ENCODE measurements around the gene SCLT1. TPM values are rescaled to one million over a fixed set of nuclear protein-coding genes. Genes with fewer than 3 reads are reported as not detected.

The SCLT1 gene
- polyA plus RNA-seq, 1 donor from 2014 or later, result 12.8 TPM

DNA sequence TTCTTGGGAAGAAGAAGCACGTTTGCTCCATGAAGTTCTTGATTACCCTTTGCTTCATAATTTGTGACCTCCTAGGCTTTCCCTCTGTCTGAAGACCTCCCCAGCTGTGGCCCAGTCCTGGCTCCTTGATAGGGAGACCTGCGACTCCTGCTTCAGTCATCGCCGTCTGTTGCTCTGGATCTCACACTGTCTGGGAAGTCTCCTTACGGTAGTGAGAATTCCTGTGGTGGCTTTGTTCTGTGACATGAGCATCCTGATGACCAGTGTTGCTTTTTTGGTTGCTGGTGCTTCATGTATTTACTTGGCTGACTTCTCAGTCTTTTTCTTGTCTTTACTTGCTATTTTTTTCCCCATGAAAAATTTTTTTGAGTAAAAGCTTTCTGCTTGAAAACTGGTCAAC is 239.6 kb downstream of the SCLT1 start:
- Histone ChIP-seq H3K27ac (ENCODE audit: low read length) (no peak overlapping the region), H3F3A (ENCODE audit: insufficient read depth, low read length, poor library complexity, severe bottlenecking) (no peaks in the 10 kb centered on the region), H4K20me1 (ENCODE audit: insufficient read depth) (no peaks in the 10 kb centered on the region), H3K36me3 (ENCODE audit: insufficient read depth, low read length) (no peaks in the 10 kb centered on the region), H3K4me3 (ENCODE audit: low read length) (no peak overlapping the region), H3K27me3 (ENCODE audit: insufficient read depth, low read depth, low read length) (no peaks in the 10 kb centered on the region), H3K9ac (ENCODE audit: low read length) (no peak overlapping the region), H3K9me2 (ENCODE audit: insufficient read depth, low read length) (no peaks in the 10 kb centered on the region), H3K4me2 (ENCODE audit: low read length) (no peak overlapping the region), H3K9me3 (ENCODE audit: low read length) (no peaks in the 10 kb centered on the region), H2AFZ (ENCODE audit: low read depth, low read length) (no peak overlapping the region), H3K79me2 (replicated peaks; ENCODE audit: insufficient read depth, low read length) (no peaks in the 10 kb centered on the region)
- TF ChIP-seq MXI1 (conservative IDR thresholded peaks at IDR 0.05; ENCODE audit: poor library complexity, severe bottlenecking), result no peak
- TF ChIP-seq EP300 (conservative IDR thresholded peaks at IDR 0.05; ENCODE audit: poor library complexity, severe bottlenecking), result no peak

DNA sequence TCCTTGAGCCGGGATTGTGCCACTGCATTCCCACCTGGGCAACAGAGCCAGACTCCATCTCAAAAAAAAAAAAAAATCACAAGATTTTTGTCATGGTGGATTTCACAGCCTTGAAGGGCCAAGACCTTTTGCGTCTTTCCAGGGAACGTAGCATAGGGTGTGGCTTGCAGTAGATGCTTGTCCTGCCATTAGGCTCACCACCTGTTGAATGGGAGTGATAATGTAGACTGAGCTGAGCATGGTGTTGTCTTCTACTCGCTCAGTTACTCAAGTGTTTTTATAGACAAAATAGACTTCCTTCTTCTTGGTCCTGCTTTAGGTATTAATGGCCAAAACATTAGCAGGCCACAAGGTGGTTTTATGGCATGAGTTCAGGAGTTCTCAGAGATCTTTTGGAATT is 243.1 kb downstream of the SCLT1 start:
- H3K4me2 ChIP-seq (ENCODE audit: low read length), result no peak overlapping the region
- H3K4me3 ChIP-seq (ENCODE audit: low read length), result no peak overlapping the region
- no peaks in the 10 kb centered on the region for H3K79me2 ChIP-seq (replicated peaks; ENCODE audit: insufficient read depth, low read length)
- H3K36me3 ChIP-seq (ENCODE audit: insufficient read depth, low read length), result no peaks in the 10 kb centered on the region
- no peaks in the 10 kb centered on the region for H3F3A ChIP-seq (ENCODE audit: insufficient read depth, low read length, poor library complexity, severe bottlenecking)
- H3K27me3 ChIP-seq (ENCODE audit: insufficient read depth, low read depth, low read length), result no peaks in the 10 kb centered on the region
- no peaks in the 10 kb centered on the region for H4K20me1 ChIP-seq (ENCODE audit: insufficient read depth)
- H3K27ac ChIP-seq (ENCODE audit: low read length), result no peak overlapping the region
- H3K9ac ChIP-seq (ENCODE audit: low read length), result no peak overlapping the region
- TF ChIP-seq EP300 (conservative IDR thresholded peaks at IDR 0.05; ENCODE audit: poor library complexity, severe bottlenecking) (no peak), POLR2AphosphoS5 (IDR thresholded peaks at IDR 0.05) (no peak), EZH2 (IDR thresholded peaks at IDR 0.05; ENCODE audit: borderline replicate concordance, insufficient read depth, low read length, poor library complexity, severe bottlenecking) (no peak), SMC3 (conservative IDR thresholded peaks at IDR 0.05; ENCODE audit: poor library complexity) (no peak), RAD21 (conservative IDR thresholded peaks at IDR 0.05) (no peak), MXI1 (conservative IDR thresholded peaks at IDR 0.05; ENCODE audit: poor library complexity, severe bottlenecking) (no peak), TAF1 (IDR thresholded peaks at IDR 0.05; ENCODE audit: low read depth) (no peak)
- TF ChIP-seq, protein P1, sequence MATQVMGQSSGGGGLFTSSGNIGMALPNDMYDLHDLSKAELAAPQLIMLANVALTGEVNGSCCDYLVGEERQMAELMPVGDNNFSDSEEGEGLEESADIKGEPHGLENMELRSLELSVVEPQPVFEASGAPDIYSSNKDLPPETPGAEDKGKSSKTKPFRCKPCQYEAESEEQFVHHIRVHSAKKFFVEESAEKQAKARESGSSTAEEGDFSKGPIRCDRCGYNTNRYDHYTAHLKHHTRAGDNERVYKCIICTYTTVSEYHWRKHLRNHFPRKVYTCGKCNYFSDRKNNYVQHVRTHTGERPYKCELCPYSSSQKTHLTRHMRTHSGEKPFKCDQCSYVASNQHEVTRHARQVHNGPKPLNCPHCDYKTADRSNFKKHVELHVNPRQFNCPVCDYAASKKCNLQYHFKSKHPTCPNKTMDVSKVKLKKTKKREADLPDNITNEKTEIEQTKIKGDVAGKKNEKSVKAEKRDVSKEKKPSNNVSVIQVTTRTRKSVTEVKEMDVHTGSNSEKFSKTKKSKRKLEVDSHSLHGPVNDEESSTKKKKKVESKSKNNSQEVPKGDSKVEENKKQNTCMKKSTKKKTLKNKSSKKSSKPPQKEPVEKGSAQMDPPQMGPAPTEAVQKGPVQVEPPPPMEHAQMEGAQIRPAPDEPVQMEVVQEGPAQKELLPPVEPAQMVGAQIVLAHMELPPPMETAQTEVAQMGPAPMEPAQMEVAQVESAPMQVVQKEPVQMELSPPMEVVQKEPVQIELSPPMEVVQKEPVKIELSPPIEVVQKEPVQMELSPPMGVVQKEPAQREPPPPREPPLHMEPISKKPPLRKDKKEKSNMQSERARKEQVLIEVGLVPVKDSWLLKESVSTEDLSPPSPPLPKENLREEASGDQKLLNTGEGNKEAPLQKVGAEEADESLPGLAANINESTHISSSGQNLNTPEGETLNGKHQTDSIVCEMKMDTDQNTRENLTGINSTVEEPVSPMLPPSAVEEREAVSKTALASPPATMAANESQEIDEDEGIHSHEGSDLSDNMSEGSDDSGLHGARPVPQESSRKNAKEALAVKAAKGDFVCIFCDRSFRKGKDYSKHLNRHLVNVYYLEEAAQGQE (IDR thresholded peaks at IDR 0.05; ENCODE audit: borderline replicate concordance), result no peak
- TF ChIP-seq, protein P2, sequence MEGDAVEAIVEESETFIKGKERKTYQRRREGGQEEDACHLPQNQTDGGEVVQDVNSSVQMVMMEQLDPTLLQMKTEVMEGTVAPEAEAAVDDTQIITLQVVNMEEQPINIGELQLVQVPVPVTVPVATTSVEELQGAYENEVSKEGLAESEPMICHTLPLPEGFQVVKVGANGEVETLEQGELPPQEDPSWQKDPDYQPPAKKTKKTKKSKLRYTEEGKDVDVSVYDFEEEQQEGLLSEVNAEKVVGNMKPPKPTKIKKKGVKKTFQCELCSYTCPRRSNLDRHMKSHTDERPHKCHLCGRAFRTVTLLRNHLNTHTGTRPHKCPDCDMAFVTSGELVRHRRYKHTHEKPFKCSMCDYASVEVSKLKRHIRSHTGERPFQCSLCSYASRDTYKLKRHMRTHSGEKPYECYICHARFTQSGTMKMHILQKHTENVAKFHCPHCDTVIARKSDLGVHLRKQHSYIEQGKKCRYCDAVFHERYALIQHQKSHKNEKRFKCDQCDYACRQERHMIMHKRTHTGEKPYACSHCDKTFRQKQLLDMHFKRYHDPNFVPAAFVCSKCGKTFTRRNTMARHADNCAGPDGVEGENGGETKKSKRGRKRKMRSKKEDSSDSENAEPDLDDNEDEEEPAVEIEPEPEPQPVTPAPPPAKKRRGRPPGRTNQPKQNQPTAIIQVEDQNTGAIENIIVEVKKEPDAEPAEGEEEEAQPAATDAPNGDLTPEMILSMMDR (IDR thresholded peaks at IDR 0.05; ENCODE audit: poor library complexity, severe bottlenecking), result no peak
- H3K9me2 ChIP-seq (ENCODE audit: insufficient read depth, low read length), result no peaks in the 10 kb centered on the region
- H2AFZ ChIP-seq (ENCODE audit: low read depth, low read length), result no peak overlapping the region
- H3K9me3 ChIP-seq (ENCODE audit: low read length), result no peaks in the 10 kb centered on the region

DNA sequence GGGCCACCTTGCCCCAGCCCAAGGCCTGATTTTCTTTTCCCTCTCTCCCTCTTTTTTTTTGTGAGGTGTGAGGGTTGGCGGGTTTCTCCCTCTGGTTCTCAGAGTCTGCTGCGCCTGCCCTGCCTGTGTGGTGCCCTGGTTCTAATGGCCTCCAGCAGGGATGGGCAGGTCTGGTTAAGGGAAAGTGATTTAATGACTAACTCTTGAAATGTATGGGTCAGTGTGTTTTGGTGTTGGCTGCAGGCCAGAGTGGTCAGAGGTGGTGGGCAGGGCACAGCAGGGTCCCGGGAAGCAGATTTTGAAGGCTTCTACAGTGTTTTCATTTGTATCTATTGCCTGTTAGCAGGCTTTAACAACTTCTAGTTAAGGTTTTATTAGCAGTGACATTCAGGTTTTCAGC is 244.9 kb downstream of the SCLT1 start:
- H3K79me2 ChIP-seq (replicated peaks; ENCODE audit: insufficient read depth, low read length), result no peaks in the 10 kb centered on the region
- no peak overlapping the region for H3K4me3 ChIP-seq (ENCODE audit: low read length)
- no peaks in the 10 kb centered on the region for H3K36me3 ChIP-seq (ENCODE audit: insufficient read depth, low read length)
- no peaks in the 10 kb centered on the region for H3K9me2 ChIP-seq (ENCODE audit: insufficient read depth, low read length)
- no peaks in the 10 kb centered on the region for H3K9me3 ChIP-seq (ENCODE audit: low read length)
- no peaks in the 10 kb centered on the region for H3F3A ChIP-seq (ENCODE audit: insufficient read depth, low read length, poor library complexity, severe bottlenecking)
- H2AFZ ChIP-seq (ENCODE audit: low read depth, low read length), result no peak overlapping the region
- H3K27ac ChIP-seq (ENCODE audit: low read length), result no peak overlapping the region
- H3K9ac ChIP-seq (ENCODE audit: low read length), result no peak overlapping the region
- H3K4me2 ChIP-seq (ENCODE audit: low read length), result no peak overlapping the region
- no peaks in the 10 kb centered on the region for H4K20me1 ChIP-seq (ENCODE audit: insufficient read depth)
- TF ChIP-seq, protein P1 (IDR thresholded peaks at IDR 0.05; ENCODE audit: borderline replicate concordance), result no peak
- TF ChIP-seq SMC3 (conservative IDR thresholded peaks at IDR 0.05; ENCODE audit: poor library complexity) (no peak), POLR2AphosphoS5 (IDR thresholded peaks at IDR 0.05) (no peak), TAF1 (IDR thresholded peaks at IDR 0.05; ENCODE audit: low read depth) (no peak), MXI1 (conservative IDR thresholded peaks at IDR 0.05; ENCODE audit: poor library complexity, severe bottlenecking) (no peak), EP300 (conservative IDR thresholded peaks at IDR 0.05; ENCODE audit: poor library complexity, severe bottlenecking) (no peak), RAD21 (conservative IDR thresholded peaks at IDR 0.05) (no peak), EZH2 (IDR thresholded peaks at IDR 0.05; ENCODE audit: borderline replicate concordance, insufficient read depth, low read length, poor library complexity, severe bottlenecking) (no peak)
- TF ChIP-seq, protein P2 (IDR thresholded peaks at IDR 0.05; ENCODE audit: poor library complexity, severe bottlenecking), result no peak
- no peaks in the 10 kb centered on the region for H3K27me3 ChIP-seq (ENCODE audit: insufficient read depth, low read depth, low read length)

Data from neural cell (in vitro differentiated cells).